K562 (cell line): ENCODE data around the gene CRYZL1. TPM values are rescaled to one million over a fixed set of nuclear protein-coding genes. Genes with fewer than 3 reads are reported as not detected.

ENCODE experiments used
- CHD4 ChIP-seq: fragments of 200-600 bp; sonication (generic); IDR thresholded peaks from 3 replicates; pipeline ENCODE4 v1.6.1; 2012; ENCODE audit warnings: low read depth, mild to moderate bottlenecking, mixed read lengths, low read length, inconsistent platforms; ENCODE audit not compliant: insufficient read depth, insufficient replicate concordance, poor library complexity, severe bottlenecking
- CUX1 ChIP-seq: fragments of 200-800 bp; sonication (Bioruptor generic); IDR thresholded peaks from 2 replicates; pipeline ENCODE4 v1.6.1; 2016; ENCODE audit warnings: missing genetic modification characterization, missing compliant biosample characterization
- TBL1XR1 ChIP-seq, 2 experiments: IDR thresholded peaks; 2 replicates each; pipeline ENCODE4 v1.6.1; 2012; ENCODE audit warnings: improper control_type of control experiment in 2 of 2, low read length in 2 of 2, mild to moderate bottlenecking in 1 of 2
- ZHX1 ChIP-seq: fragments of 150-350 bp; conservative IDR thresholded peaks from 2 replicates; pipeline ENCODE4 v1.6.1; 2014; ENCODE audit warnings: low read length
- ZNF212 ChIP-seq: fragments of 450-650 bp; formaldehyde crosslinking; IDR thresholded peaks from 2 replicates; pipeline ENCODE4 v1.4.0; 2020; ENCODE audit warnings: mild to moderate bottlenecking
- polyA plus RNA-seq, 8 experiments: library from polyadenylated mRNA; depleted of rRNA in 4 of 8; stranded (reverse) in 5 of 8; unstranded in 3 of 8; fragments of >200 nt; fragmentation: Nextera tagmentation in 2 of 8; fragmentation: Illumina TruSeq in 1 of 8; extraction: Ambion mirVana in 2 of 8; extraction: Trizol in 1 of 8; gene quantifications; 2 replicates each; pipeline versions ENCODE4 v1.2.1 to v1.2.3, GENCODE V29; 2011 to 2014; ENCODE audit warnings: inconsistent platforms in 1 of 8, missing spikeins in 1 of 8
- total RNA-seq, 7 experiments: library from RNA; depleted of rRNA in 6 of 7; stranded (reverse); fragments of >200 nt in 6 of 7; fragmentation: Illumina TruSeq in 2 of 7; extraction: Trizol in 2 of 7; gene quantifications; 2 replicates each; pipeline versions ENCODE4 v1.2.1 to v1.2.3, GENCODE V29; 2011 to 2021; ENCODE audit warnings: low replicate concordance in 1 of 7

The CRYZL1 gene
- total and polyA plus RNA-seq, 9 of the 15 experiments (the other 6 are each of a cell fraction or from before 2014, with no cell fraction given) = 19.9 to 98.2 (median 39.2) TPM

GRCh38 chr21:33541756-33542639 lies 99.5 kb downstream of the CRYZL1 start, which contains the start of gene GART (continued):
- no peak for TF ChIP-seq ZHX1
- no peak for TF ChIP-seq ZNF212 (CRISPR knock-in tag)
- no peak for TF ChIP-seq CHD4
- no peak for TF ChIP-seq CUX1
- TF ChIP-seq TBL1XR1 (IDR thresholded peaks at IDR 0.05; ENCODE audit: low read length in 2 of 2) = no peak; a peak in 1 of 4 replicates
